SKM-1 treated with dmso at 0.1 percent for 144 hours (cell line): ENCODE results near the gene TSKS.

ENCODE experiments used
- DNase-seq: peaks from one replicate; lab custom pipeline; 2025; ENCODE audit not compliant: unreplicated experiment; lab: John Stamatoyannopoulos, UW

TSKS gene

DNA sequence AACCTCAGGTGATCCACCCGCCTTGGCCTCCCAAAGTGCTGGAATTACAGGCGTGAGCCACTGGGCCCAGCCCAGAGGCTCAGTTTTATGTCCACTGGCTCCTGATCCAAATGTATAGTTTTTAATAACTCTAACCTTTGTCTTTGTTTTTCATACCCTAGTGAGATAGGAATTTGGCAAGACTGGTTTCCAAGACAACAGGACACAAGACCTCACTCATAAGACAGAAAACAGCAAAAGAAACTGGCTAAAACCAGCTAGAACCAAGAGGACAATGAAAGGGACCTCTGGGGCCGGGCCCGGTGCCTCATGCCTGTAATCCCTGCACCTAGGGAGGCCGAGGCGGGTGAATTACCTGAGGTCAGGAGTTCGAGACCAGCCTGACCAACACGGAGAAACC, 44.6 kb downstream of the TSKS start:
- no peak for DNase-seq

DNA sequence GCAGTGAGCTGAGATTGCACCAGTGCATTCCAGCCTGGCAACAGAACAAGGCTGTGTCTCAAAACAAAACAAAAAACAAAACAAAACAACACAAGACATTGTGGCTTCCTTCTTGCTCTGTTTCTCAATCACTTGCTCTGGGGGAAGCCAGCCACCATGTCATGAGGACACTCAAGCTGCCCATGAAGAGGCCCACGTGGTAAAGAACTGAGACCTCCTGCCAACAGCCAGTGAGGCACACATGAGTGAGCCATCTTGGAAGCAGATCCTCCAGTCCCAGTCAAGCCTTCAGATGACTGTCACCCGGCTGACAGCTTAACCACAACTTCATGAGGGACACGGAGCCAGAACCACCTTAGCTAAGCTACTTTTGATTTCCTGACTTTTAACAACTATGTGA, 47.0 kb downstream of the TSKS start:
- no peak for DNase-seq

DNA sequence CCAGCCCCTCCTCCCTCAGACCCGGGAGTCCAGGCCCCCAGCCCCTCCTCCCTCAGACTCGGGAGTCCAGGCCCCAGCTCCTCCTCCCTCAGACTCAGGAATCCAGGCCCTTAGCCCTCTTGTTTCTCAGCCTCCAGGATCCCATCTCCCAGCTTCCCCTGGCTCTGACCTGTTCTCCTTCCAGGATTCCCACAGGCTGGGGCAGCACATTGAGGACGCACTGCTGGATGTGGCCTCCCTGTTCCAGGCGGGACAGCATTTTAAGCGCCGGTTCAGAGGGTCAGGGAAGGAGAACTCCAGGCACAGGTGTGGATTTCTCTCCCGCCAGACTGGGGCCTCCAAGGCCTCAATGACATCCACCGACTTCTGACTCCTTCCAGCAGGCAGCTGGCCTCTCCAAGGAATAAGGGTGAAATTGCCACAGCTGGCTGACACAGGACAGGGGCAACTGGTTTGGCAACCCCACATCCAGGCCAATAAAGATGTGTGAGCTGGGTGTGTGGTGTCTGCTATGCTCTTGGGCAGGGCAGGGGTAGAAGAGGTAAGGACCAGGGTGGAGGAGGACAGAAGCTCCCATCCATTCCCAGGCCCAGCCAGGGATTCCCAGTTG, 49.8 kb downstream of the TSKS start:
- DNase-seq: no peak

DNA sequence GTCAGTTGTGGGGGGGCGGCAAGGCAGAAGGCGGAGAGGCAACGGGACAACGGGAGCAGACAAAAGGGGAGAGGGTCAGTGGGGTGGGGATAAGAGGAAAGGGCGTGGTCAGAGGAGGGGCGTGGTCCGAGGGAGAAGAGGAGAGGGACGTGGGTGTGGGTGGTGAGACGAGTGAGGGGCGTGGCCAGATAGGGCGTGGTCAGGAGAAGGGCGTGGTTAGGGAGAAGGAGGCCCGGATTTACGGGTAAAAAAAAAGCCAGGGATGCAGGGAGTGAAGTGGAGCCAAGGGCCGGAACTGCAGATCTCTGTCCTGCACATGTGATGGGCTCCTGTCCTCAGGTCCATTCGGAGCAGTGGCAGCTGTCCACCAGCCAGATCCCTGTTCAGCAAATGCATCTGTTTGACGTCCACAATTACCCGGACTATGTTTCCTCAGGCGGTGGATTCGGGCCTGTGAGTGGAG, 50.7 kb downstream of the TSKS start:
- no peak for DNase-seq

DNA sequence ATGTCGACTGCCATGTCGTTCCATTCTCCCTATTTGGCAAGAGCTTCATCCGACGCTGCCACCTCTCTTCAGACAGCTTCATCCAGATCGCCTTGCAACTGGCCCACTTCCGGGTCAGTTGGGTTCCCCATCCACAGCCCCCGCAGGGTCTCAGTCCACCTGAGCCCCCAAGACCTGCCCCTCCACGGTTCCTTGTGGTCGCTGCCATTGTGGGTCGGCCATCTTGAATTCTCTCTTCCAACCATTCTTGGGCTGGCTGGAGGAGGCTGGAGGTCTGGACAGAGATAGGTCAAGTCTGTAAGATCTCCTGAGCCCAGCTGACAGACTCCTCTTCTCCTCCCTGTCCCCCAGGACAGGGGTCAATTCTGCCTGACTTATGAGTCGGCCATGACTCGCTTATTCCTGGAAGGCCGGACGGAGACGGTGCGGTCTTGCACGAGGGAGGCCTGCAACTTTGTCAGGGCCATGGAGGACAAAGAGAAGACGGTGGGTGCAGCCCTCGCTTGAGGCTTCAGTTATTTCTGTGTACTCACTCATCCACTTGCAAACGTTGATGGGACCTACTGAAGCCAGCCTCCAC, 52.6 kb downstream of the TSKS start:
- no peak for DNase-seq

DNA sequence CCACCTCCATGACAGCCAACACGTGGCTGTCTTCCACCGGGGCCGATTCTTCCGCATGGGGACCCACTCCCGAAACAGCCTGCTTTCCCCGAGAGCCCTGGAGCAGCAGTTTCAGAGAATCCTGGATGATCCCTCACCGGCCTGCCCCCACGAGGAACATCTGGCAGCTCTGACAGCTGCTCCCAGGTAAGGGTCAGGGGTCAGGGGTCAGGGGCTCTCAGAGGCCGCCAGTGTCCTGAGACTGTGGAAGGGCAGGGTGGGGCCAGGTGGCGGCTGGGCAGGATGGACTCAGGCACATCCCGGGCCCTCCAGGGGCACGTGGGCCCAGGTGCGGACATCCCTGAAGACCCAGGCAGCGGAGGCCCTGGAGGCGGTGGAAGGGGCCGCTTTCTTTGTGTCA, 57.2 kb downstream of the TSKS start:
- no peak for DNase-seq

DNA sequence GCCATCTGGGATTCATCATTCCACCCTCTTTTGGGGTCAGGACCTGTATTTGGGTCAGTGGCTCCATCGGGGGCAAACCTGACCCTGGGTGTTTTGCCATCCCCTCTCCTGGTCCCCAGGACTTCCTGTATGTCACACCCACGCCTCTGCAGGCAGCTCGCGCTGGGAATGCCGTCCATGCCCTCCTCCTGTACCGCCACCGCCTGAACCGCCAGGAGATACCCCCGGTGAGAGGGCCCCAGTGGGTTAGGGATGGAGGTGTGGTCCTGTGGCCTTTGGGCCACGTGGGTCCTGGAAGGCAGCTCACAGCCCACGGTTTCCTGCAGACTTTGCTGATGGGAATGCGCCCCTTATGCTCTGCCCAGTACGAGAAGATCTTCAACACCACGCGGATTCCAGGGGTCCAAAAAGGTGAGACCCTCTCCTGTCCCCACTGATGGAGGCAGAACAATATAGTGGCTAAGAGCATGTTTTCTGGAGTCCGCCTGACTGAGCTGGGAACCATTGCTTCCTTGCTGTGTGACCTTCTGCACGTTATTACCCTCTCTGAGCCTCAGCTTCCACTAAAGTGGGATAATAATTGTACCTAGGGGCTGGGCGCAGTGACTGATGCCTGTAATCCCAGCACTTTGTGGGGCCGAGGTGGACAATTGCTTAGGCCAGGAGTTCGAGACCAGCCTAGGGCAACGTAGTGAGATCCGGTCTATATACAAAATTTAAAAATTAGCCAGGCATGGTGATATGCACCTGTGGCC, 58.0 kb downstream of the TSKS start:
- DNase-seq: no peak

DNA sequence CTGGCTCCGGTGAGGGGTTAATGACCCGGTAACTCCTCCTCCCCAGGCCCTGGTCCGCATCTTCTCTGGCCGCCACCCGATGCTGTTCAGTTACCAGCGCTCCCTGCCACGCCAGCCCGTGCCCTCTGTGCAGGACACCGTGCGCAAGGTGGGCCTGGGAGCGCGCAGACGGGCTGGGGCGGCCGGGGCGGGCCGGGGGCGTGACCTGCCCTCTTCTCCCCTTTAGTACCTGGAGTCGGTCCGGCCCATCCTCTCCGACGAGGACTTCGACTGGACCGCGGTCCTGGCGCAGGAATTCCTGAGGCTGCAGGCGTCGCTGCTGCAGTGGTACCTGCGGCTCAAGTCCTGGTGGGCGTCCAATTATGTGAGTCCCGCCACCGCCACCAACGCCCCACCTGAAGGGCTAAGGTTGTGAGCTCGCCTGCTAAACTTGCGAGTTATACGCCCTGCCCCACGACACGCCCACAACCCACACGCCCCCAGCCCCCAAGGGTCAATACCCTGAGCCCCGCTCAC, 61.8 kb downstream of the TSKS start:
- no peak for DNase-seq

DNA sequence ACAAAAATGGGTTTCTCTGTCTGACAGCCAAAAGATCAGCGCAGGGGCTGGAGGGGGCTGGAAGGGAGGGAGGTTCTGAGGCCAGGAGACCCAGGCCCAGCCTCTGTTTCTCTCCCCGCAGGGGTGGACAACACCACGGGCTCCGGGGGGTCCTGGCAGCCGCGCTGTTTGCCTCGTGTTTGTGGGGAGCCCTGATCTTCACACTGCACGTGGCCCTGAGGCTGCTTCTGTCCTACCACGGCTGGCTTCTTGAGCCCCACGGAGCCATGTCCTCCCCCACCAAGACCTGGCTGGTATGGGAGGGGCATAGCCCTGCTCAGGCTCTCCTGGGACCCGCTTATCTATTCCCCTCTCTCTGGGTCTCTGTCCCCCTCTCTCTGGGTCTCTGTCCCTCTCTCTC, 62.5 kb downstream of the TSKS start:
- no peak for DNase-seq

DNA sequence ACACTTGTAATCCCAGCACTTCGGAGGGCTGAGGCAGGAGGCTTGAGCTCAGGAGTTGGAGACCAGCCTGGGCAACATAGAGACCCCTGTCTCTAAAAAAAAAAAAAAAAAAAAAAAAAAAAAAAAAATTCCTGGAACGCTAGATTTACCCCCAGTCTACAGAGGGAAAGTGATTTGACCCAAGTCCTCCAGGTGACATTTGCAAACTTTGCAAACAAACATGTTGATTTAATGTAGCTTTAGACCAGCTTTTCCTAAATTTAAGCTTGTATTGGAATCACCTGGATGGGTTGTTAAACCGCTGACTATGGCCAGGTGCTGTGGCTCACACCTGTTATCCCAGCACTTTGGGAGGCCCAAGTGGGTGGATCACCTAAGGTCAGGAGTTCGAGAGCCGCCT, 63.7 kb downstream of the TSKS start:
- DNase-seq: no peak

DNA sequence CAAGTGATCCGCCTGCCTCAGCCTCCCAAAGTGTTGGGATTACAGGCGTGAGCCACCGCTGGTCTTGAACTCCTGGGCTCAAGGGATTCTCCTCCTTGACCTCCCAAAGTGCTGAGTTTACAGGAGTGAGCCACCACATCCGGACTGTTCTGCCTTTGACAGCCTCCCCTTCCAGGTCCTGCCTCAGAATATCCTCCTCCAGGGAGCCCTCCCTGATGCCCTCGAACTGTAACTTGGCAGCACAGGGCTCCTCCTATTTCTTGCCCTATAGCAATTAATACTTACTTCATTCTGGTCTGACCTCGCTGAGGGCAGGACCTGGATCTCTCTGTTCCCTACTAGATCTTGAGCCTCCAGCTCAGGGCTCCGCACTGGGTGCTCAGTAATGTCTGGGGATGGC, 66.2 kb downstream of the TSKS start:
- DNase-seq: no peak

DNA sequence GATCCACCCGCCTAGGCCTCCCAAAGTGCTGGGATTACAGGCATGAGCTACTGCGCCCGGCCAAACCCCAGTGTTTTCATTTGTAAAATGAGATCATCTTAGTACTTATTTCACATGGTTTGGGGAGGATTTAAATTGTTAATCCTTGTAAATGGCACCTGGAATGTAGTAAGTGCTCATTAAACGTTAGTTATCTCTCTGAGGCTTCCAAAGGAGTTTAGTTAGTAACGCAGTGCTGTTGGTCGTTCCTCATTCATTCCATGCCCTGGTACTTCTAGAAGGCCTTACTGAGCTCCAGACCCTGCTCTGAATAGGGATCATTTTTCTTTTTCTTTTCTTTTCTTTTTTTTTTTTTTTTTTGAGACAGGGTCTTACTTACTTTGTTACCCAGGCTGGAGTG, 67.0 kb downstream of the TSKS start:
- DNase-seq: no peak

DNA sequence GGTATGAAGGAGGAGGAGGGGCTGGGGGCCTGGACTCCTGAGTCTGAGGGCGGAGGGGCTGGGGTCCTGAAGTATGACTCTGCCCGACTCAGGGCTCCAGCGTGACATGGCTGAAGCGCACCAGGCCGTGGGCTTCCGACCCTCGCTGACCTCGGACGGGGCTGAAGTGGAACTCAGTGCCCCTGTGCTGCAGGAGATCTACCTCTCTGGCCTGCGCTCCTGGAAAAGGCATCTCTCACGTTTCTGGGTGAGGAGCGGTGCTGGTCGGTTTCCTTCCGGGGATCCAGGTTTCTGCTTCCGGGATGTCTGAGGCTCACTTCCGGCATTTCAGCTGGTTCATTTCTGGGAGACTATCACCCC, 71.0 kb downstream of the TSKS start:
- DNase-seq: no peak

DNA sequence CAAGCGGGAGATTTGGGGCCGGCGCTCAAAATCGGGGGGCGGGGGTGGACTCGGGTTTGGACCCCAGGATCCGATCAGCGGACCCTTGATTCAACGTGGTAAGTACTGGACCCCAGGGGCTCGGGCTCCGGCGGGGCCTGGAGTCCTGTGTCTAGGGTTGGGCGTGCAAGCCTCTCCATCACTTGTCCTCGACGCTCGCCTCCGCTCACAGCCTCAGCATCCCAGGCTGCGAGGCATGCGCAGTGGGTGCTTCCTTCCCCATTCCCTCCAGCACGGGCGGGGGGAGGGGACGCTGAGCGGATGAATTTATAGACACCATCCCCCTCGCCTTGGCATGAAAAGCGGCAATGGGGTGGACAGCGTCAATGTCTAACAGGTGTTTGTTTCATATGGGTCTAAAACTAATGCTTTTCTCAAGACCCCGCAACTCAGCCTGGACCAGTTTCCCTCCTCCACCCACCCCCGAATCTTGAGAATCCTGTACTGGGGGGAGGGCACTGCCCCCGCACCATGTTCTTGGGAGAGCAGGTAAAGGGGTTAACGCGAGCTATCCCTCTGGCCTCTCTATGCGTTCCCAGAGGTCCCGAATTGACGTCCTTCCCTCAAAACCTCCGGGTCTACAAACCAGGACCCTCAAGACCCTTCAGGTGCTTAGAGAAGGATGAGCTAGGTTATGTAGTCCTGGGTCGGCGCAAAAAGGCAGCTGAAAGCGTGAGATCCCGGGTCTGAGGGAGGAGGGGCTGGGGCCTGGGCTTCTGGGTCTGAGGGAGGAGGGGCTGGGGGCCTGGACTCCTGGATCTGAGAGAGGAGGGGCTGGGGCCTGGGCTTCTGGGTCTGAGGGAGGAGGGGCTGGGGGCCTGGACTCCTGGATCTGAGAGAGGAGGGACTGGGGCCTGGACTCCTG, 71.6 kb downstream of the TSKS start:
- DNase-seq: no peak

DNA sequence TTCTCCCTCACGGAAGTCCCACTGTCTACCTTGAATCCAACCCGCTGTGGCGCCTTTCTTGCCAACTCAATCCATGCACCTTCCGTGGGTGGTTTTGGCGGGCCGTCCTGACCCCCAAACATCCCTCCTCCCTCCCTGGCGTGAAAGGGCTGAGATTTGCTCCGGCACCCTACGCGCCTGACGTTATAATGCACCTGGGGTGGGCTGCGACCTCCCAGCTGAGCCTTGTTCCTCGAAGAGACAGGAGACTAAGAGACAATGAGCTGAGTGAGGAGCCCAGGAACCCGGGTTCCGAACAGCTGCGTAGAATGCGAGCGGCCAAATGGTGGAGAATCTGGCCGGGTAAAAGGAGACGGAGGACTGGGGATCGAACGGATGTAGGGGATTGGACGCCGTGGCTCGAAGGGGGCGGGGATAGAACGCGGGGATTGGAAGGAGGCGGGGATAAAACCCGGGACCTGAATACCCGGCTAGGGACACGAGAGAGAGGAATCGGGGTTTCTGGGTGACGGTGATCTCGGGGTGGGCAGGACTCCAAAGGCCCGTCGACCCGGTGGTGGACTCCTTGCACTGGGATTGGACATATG, 72.4 kb downstream of the TSKS start, which contains the start of gene CPT1C:
CPT1C (plus strand) TSS at position 461 of the 587 bp plus-strand sequence. CDS start 1,137 bp downstream, outside the sequence.
- DNase-seq: no peak

DNA sequence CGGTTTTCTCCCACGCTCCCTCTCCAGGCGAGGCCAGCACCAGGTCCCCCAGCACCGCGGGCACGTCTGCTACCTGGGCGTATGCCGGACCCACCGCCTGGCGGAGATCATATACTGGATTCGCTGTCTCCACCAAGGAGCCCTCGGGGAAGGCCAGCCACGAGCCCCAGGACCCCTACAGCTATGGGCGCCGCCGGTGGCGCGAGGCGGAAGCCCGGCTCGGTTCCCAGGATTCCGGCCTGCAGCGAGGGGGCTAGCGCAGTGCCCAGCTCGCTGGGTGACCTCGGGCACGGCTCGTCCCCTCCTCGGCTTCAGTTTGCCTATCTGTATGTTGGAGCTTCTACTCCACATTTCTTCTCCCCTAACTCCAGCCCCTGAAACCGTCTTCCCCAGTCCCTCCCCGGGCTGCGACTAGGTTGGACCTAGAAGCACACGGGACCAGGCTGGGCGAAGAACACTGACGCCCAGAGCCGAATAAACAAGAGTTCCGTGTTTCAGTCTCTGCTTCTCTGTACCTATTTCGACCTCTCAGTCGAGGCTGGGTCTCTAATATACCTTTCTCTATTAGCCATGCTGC, 72.9 kb downstream of the TSKS start:
- no peak for DNase-seq
